Astrocyte of the cerebellum (primary cell): ENCODE data around the gene UPF2.

ENCODE experiments used
- DNase-seq: peaks from one replicate; pipeline ENCODE4 v3.0.0-alpha.2; 2011; ENCODE audit warnings: low read depth
- H3K4me3 ChIP-seq: 2 replicates; pipeline ENCODE4 v1.5.1; 2011; ENCODE audit warnings: mild to moderate bottlenecking, low read depth, low read length, moderate library complexity
- CTCF ChIP-seq: IDR thresholded peaks from 2 replicates; pipeline ENCODE4 v1.5.1; 2012; ENCODE audit warnings: low read length, low read depth, moderate library complexity, mild to moderate bottlenecking; ENCODE audit errors: missing control alignments
- in situ Hi-C: cut with HindIII; loops from 2 replicates; pipeline ENCODE4 v1.10.0; 2017; ENCODE audit warnings: low sequenced_read_pairs

Gene UPF2

GRCh38 chr10:12042409-12042796 is 206 bp downstream of the UPF2 start:
- in situ Hi-C loops = no loop called here
- DNase-seq = no peak
- no peak for TF ChIP-seq CTCF
- peak overlapping the region; percentile 99 for H3K4me3 ChIP-seq

- no peak for TF ChIP-seq CTCF
- H3K4me3 ChIP-seq = peak overlapping the region; percentile 99
- DNase-seq = no peak
- in situ Hi-C loops = no loop called here
Measured at GRCh38 chr10:12041766-12042408, 722 bp downstream of the UPF2 start.

- no peak for DNase-seq
- no peak for TF ChIP-seq CTCF
- in situ Hi-C loops = no loop called here
- H3K4me3 ChIP-seq = no peak overlapping the region
Measured at GRCh38 chr10:12036073-12036655, 6.4 kb downstream of the UPF2 start.

- in situ Hi-C loops = no loop called here
- DNase-seq = no peak
- TF ChIP-seq CTCF = no peak
- H3K4me3 ChIP-seq = no peak overlapping the region
Measured at GRCh38 chr10:12031404-12031803, 11.2 kb downstream of the UPF2 start.

GRCh38 chr10:12027539-12027938 is 15.1 kb downstream of the UPF2 start:
- no peak for DNase-seq
- TF ChIP-seq CTCF = no peak
- no peak overlapping the region for H3K4me3 ChIP-seq
- in situ Hi-C loops = no loop called here

- TF ChIP-seq CTCF = no peak
- no peak for DNase-seq
- H3K4me3 ChIP-seq = no peak overlapping the region
- in situ Hi-C loops = no loop called here
Measured at GRCh38 chr10:12025591-12025990, 17.0 kb downstream of the UPF2 start.
